ENCODE data around the gene MID1.

Gene MID1

GRCh38 chrX:10507181-10507580 lies 113.2 kb downstream of the MID1 start:
- Histone ChIP-seq H3K9ac (ENCODE audit: low read length) (no peak overlapping the region), H3K4me3 (ENCODE audit: low read depth in 1 of 2, low read length in 2 of 2) (no peak overlapping the region), H3K27me3 (ENCODE audit: control insufficient read depth in 1 of 2, insufficient read depth in 2 of 2, low read length in 2 of 2) (no peaks in the 10 kb centered on the region), H3K9me3 (ENCODE audit: low read length) (no peaks in the 10 kb centered on the region), H3K27ac (ENCODE audit: low read depth, low read length) (no peak overlapping the region), H3K4me1 (ENCODE audit: insufficient read depth, low read length) (peaks cover 12% of the 10 kb centered on the region), H3K36me3 (ENCODE audit: insufficient read depth, low read length) (no peaks in the 10 kb centered on the region)

DNA sequence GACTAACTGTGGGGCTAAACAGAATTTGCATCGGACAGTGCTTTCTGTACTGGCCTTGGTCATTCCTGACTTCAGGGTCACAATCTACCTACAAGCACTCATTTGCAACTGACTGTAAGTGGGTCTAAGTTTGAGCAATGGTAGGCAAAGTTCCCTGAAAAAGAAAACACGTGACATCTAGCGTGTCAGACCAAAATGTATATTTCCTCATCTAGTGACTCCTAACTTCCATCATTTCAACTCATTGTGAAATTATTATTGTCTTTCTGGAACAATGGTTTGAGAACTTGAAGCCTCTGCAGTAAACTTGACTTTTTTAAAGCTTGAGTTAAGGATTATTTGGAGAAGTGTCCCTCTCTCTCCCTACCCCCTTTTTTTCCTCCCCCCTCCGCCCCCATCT lies 113.6 kb downstream of the MID1 start:
- H3K9ac ChIP-seq (ENCODE audit: low read length): no peak overlapping the region
- H3K27me3 ChIP-seq (ENCODE audit: control insufficient read depth in 1 of 2, insufficient read depth in 2 of 2, low read length in 2 of 2): no peaks in the 10 kb centered on the region
- no peaks in the 10 kb centered on the region for H3K9me3 ChIP-seq (ENCODE audit: low read length)
- H3K36me3 ChIP-seq (ENCODE audit: insufficient read depth, low read length): no peaks in the 10 kb centered on the region
- no peak overlapping the region for H3K4me3 ChIP-seq (ENCODE audit: low read depth in 1 of 2, low read length in 2 of 2)
- H3K4me1 ChIP-seq (ENCODE audit: insufficient read depth, low read length): peaks cover 11% of the 10 kb centered on the region
- no peak overlapping the region for H3K27ac ChIP-seq (ENCODE audit: low read depth, low read length)

DNA sequence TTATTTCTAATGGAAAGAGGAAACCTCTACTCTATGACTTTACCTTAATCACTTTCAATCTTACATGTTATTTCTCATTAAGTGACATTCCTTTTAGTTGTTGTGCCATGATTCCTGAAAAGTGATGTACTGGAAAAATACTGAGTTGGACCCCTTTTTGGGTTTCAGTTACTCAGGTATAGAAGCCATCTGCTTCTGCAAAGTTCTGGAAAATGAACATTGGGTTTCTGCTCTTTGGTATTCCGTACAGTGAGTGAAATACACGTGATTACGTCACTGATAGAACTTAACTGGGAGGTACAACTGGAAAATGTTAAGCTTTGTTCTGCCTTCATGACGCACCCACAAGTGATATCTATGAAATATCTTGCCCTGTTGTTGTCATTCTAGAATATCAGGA lies 114.7 kb downstream of the MID1 start:
- Histone ChIP-seq H3K9me3 (ENCODE audit: low read length) (no peaks in the 10 kb centered on the region), H3K27me3 (ENCODE audit: control insufficient read depth in 1 of 2, insufficient read depth in 2 of 2, low read length in 2 of 2) (no peaks in the 10 kb centered on the region), H3K36me3 (ENCODE audit: insufficient read depth, low read length) (no peaks in the 10 kb centered on the region), H3K9ac (ENCODE audit: low read length) (no peak overlapping the region), H3K27ac (ENCODE audit: low read depth, low read length) (no peak overlapping the region), H3K4me3 (ENCODE audit: low read depth in 1 of 2, low read length in 2 of 2) (no peak overlapping the region), H3K4me1 (ENCODE audit: insufficient read depth, low read length) (peaks cover 11% of the 10 kb centered on the region)

- no peak overlapping the region for H3K4me3 ChIP-seq (ENCODE audit: low read depth in 1 of 2, low read length in 2 of 2)
- peaks cover 10% of the 10 kb centered on the region for H3K4me1 ChIP-seq (ENCODE audit: insufficient read depth, low read length)
- H3K9ac ChIP-seq (ENCODE audit: low read length): no peak overlapping the region
- H3K9me3 ChIP-seq (ENCODE audit: low read length): no peaks in the 10 kb centered on the region
- no peak overlapping the region for H3K27ac ChIP-seq (ENCODE audit: low read depth, low read length)
- H3K27me3 ChIP-seq (ENCODE audit: control insufficient read depth in 1 of 2, insufficient read depth in 2 of 2, low read length in 2 of 2): no peaks in the 10 kb centered on the region
- H3K36me3 ChIP-seq (ENCODE audit: insufficient read depth, low read length): no peaks in the 10 kb centered on the region
These were observed 117.4 kb downstream of the MID1 start for GRCh38 chrX:10502961-10503360.

GRCh38 chrX:10501611-10502010 lies 118.8 kb downstream of the MID1 start:
- H3K4me1 ChIP-seq (ENCODE audit: insufficient read depth, low read length): no peaks in the 10 kb centered on the region
- H3K9me3 ChIP-seq (ENCODE audit: low read length): no peaks in the 10 kb centered on the region
- no peaks in the 10 kb centered on the region for H3K36me3 ChIP-seq (ENCODE audit: insufficient read depth, low read length)
- no peaks in the 10 kb centered on the region for H3K27me3 ChIP-seq (ENCODE audit: control insufficient read depth in 1 of 2, insufficient read depth in 2 of 2, low read length in 2 of 2)
- no peak overlapping the region for H3K27ac ChIP-seq (ENCODE audit: low read depth, low read length)
- H3K4me3 ChIP-seq (ENCODE audit: low read depth in 1 of 2, low read length in 2 of 2): no peak overlapping the region
- no peak overlapping the region for H3K9ac ChIP-seq (ENCODE audit: low read length)

DNA sequence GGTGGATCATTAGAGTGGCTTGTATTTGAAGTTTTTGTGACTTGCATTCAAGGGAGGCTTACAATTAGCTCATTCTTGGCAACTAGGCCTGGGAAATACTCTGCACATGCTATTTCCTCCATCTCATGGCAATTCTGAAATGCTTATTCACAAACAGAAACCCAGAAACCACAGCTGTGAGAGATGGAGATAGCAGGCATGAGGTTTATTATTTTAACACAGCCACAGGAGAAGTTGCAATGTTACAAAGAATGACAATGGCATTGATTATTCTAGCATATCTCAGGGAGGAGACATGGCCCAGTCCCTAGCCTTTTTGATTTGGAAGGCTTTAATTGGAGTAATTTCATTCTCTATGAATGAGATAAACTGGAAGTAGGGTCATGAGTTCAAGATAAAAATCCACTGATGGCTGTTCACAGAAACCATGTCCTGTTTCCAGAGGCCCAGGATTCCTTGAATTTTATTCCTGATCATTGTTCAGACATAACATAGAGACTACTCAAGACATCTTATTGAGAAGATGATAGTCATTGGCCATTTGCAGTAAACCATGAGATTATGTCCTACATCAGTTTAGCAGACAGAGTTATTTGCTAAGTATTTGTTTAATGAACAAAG lies 123.9 kb downstream of the MID1 start:
- Histone ChIP-seq H3K4me3 (ENCODE audit: low read depth in 1 of 2, low read length in 2 of 2) (no peak overlapping the region), H3K36me3 (ENCODE audit: insufficient read depth, low read length) (no peaks in the 10 kb centered on the region), H3K9me3 (ENCODE audit: low read length) (no peaks in the 10 kb centered on the region), H3K27ac (ENCODE audit: low read depth, low read length) (no peak overlapping the region), H3K9ac (ENCODE audit: low read length) (no peak overlapping the region), H3K27me3 (ENCODE audit: control insufficient read depth in 1 of 2, insufficient read depth in 2 of 2, low read length in 2 of 2) (no peaks in the 10 kb centered on the region), H3K4me1 (ENCODE audit: insufficient read depth, low read length) (no peaks in the 10 kb centered on the region)

DNA sequence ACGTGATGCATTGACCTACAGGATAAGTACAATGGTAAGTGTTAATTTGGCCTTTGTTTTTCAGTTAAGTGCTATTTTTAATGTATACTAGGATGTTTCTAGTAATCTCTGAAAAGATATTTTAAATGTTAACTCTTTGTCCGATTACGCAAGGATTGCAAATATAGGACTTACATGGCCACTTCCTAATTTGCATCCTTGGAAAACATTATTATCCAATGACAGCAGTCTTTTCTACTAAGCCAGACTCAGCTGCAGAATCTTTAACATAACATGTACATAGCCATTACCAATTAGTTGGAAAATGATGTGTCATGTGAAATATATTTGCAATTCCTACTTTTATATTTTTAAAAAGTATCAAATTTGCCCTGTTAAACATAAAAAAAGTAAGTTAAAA lies 124.7 kb downstream of the MID1 start:
- H3K27me3 ChIP-seq (ENCODE audit: control insufficient read depth in 1 of 2, insufficient read depth in 2 of 2, low read length in 2 of 2): no peaks in the 10 kb centered on the region
- no peaks in the 10 kb centered on the region for H3K4me1 ChIP-seq (ENCODE audit: insufficient read depth, low read length)
- H3K9me3 ChIP-seq (ENCODE audit: low read length): no peaks in the 10 kb centered on the region
- H3K9ac ChIP-seq (ENCODE audit: low read length): no peak overlapping the region
- H3K36me3 ChIP-seq (ENCODE audit: insufficient read depth, low read length): no peaks in the 10 kb centered on the region
- no peak overlapping the region for H3K27ac ChIP-seq (ENCODE audit: low read depth, low read length)
- no peak overlapping the region for H3K4me3 ChIP-seq (ENCODE audit: low read depth in 1 of 2, low read length in 2 of 2)

DNA sequence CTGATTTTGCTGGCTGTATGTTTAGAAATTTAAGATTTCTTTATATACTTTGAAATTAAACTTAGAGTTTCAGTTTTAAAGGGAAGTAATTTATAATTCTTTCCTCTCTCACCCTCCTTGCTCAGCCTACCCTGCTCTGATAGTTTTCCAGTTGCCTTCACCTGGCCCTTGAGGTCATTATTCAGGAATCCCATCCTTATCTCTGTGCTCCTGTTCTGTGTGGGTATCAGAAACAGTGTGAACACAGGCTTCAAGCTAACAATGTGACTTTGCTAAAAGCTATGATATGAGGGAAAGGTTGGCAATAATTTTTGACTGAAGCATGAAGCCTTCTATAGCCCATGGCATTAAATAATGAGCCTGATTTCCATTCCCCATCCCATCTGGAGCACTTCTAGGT lies 128.1 kb downstream of the MID1 start:
- Histone ChIP-seq H3K36me3 (ENCODE audit: insufficient read depth, low read length) (no peaks in the 10 kb centered on the region), H3K27ac (ENCODE audit: low read depth, low read length) (no peak overlapping the region), H3K4me1 (ENCODE audit: insufficient read depth, low read length) (no peaks in the 10 kb centered on the region), H3K9me3 (ENCODE audit: low read length) (no peaks in the 10 kb centered on the region), H3K27me3 (ENCODE audit: control insufficient read depth in 1 of 2, insufficient read depth in 2 of 2, low read length in 2 of 2) (no peaks in the 10 kb centered on the region), H3K9ac (ENCODE audit: low read length) (no peak overlapping the region), H3K4me3 (ENCODE audit: low read depth in 1 of 2, low read length in 2 of 2) (no peak overlapping the region)

GRCh38 chrX:10486373-10486772 lies 134.0 kb downstream of the MID1 start:
- Histone ChIP-seq H3K4me3 (ENCODE audit: low read depth in 1 of 2, low read length in 2 of 2) (no peak overlapping the region), H3K27ac (ENCODE audit: low read depth, low read length) (no peak overlapping the region), H3K9ac (ENCODE audit: low read length) (no peak overlapping the region), H3K4me1 (ENCODE audit: insufficient read depth, low read length) (peaks cover 9% of the 10 kb centered on the region), H3K36me3 (ENCODE audit: insufficient read depth, low read length) (no peaks in the 10 kb centered on the region), H3K9me3 (ENCODE audit: low read length) (no peaks in the 10 kb centered on the region), H3K27me3 (ENCODE audit: control insufficient read depth in 1 of 2, insufficient read depth in 2 of 2, low read length in 2 of 2) (no peaks in the 10 kb centered on the region)

DNA sequence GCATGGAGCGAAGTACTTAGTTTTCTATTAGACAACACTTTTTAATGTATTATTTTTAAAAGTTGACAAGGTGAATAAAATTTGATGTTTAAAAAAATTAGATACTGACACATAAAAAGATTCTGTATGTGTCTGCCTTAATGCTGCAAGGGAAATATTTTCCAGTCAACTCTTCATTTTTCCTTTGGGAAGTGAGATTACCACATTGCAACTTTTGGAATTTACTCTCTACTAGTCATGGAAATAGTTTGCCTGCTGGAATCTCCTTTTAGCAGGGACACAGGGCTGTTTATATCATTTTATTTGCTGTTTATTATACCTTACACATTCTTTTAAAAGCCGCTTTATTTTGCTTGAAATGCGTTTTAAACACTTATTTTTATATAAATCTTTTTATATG lies 135.1 kb downstream of the MID1 start:
- H3K27ac ChIP-seq (ENCODE audit: low read depth, low read length): no peak overlapping the region
- peaks cover 9% of the 10 kb centered on the region for H3K4me1 ChIP-seq (ENCODE audit: insufficient read depth, low read length)
- H3K4me3 ChIP-seq (ENCODE audit: low read depth in 1 of 2, low read length in 2 of 2): no peak overlapping the region

DNA sequence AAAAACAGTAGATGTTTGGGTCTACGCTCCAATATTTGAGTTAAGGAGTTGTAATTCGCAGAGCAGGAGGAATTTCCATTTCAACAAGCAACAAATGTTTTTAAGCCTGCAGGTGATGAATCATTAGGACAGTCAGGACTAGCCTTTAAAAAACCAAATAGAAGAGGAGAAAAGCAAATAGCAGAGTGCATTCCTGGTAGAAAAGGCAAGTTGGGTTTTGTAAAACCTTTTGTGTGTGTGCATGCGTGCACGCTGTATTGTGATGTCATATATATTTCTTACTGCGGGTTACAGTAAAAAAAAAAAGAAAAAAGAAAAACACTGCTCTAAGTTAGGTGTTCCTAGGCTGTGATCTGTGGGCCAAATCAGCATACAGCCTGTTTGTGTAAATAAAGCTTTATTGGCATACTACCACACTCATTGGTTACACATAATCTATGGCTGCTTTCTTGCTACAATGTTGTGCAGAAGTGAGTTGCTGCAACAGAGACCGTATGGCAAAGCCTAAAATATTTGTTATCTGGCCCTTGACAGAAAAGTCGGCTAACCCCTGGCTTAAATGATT lies 135.6 kb downstream of the MID1 start:
- H3K9me3 ChIP-seq (ENCODE audit: low read length): no peaks in the 10 kb centered on the region
- no peak overlapping the region for H3K9ac ChIP-seq (ENCODE audit: low read length)
- H3K27ac ChIP-seq (ENCODE audit: low read depth, low read length): no peak overlapping the region
- H3K4me1 ChIP-seq (ENCODE audit: insufficient read depth, low read length): peaks cover 9% of the 10 kb centered on the region
- H3K27me3 ChIP-seq (ENCODE audit: control insufficient read depth in 1 of 2, insufficient read depth in 2 of 2, low read length in 2 of 2): no peaks in the 10 kb centered on the region
- H3K4me3 ChIP-seq (ENCODE audit: low read depth in 1 of 2, low read length in 2 of 2): no peak overlapping the region
- H3K36me3 ChIP-seq (ENCODE audit: insufficient read depth, low read length): no peaks in the 10 kb centered on the region

More for the DNA sequence above, 135.1 kb downstream of the MID1 start:
- H3K27me3 ChIP-seq (ENCODE audit: control insufficient read depth in 1 of 2, insufficient read depth in 2 of 2, low read length in 2 of 2): no peaks in the 10 kb centered on the region
- no peaks in the 10 kb centered on the region for H3K9me3 ChIP-seq (ENCODE audit: low read length)
- no peaks in the 10 kb centered on the region for H3K36me3 ChIP-seq (ENCODE audit: insufficient read depth, low read length)
- no peak overlapping the region for H3K9ac ChIP-seq (ENCODE audit: low read length)

DNA sequence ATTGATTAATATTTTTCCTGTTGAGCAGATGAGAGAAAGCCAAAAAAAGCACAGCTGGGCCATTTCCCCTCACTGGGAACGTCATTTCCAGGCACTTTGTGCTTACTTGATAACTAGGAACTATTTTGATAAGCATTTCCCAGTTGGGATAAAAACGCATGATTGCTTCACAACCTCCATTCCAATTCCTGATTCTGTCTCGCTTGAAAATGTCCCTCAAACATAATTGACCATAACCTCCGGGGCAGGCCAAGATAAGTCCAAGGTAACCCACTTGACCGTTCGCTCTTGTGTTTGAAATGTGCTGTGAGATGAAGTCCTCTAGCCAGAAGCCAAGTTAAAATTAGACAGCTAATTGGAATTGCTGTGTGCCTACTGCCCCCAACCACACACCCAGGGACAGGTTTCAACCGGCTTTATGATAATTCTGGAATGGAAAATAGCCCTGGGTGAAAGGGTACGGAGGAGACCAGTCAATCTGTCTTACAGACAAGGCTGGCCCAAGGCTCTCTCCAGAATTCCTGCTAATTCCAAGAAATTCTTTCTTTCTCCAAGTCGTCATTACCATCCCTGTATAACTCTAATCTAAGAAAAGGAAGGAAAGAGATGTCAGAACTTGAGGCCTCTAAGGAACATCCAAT lies 137.1 kb downstream of the MID1 start:
- no peak overlapping the region for H3K27ac ChIP-seq (ENCODE audit: low read depth, low read length)
- no peaks in the 10 kb centered on the region for H3K36me3 ChIP-seq (ENCODE audit: insufficient read depth, low read length)
- no peak overlapping the region for H3K4me3 ChIP-seq (ENCODE audit: low read depth in 1 of 2, low read length in 2 of 2)

More for the DNA sequence above, 137.1 kb downstream of the MID1 start:
- Histone ChIP-seq H3K9ac (ENCODE audit: low read length) (no peak overlapping the region), H3K9me3 (ENCODE audit: low read length) (no peaks in the 10 kb centered on the region), H3K27me3 (ENCODE audit: control insufficient read depth in 1 of 2, insufficient read depth in 2 of 2, low read length in 2 of 2) (no peaks in the 10 kb centered on the region), H3K4me1 (ENCODE audit: insufficient read depth, low read length) (peaks cover 9% of the 10 kb centered on the region)
